ENCODE data around the gene LENG1. TPM values are rescaled to one million over a fixed set of nuclear protein-coding genes. Genes with fewer than 3 reads are reported as not detected.

Gene LENG1
- total and polyA plus RNA-seq, 10 donors = 7.4 to 14.6 (median 9.0) TPM

DNA sequence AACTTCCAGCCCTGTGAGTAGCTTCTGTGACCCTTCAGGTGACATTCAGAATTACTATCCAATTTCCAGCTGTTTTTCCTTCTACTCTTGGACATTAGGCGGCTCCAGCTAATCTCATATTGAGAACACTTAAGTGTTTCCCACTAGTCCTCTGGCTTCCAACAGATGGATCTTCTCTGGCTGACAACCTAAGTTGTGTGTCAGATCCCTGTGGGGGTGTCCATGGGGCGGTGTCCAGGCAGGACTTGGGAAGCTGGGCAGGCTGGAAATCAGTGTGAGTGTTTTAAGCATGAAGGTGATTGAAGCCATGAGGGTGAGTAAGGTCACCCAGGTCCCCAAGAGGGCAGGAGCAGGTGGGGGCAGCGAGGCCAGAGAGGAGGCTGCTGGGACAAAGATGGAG lies 11.8 kb downstream of the LENG1 start:
- no peak overlapping the region for H3K4me3 ChIP-seq
- no peaks in the 10 kb centered on the region for H3K9me3 ChIP-seq
- intact Hi-C loops (cut with DNase I; ENCODE audit: low total_unique reads) = no loop called here
- DNase-seq = no peak
- no peaks in the 10 kb centered on the region for H3K27me3 ChIP-seq (replicated peaks in 1 of 7)
- 69 to 92% (median 85%) methylated on average over 3 of the region's 3 CpGs for whole genome bisulfite sequencing, 5 donors
- peaks cover 10 to 100% (median 100%) of the 10 kb centered on the region in 6 donors for H3K36me3 ChIP-seq
- peak overlapping the region in 6 of 8 donors; percentile 20 to 67 (median 44) for H3K27ac ChIP-seq
- peaks cover 0 to 37% (median 6%) of the 10 kb centered on the region in 6 donors for H3K4me1 ChIP-seq
- TF ChIP-seq, protein P1, sequence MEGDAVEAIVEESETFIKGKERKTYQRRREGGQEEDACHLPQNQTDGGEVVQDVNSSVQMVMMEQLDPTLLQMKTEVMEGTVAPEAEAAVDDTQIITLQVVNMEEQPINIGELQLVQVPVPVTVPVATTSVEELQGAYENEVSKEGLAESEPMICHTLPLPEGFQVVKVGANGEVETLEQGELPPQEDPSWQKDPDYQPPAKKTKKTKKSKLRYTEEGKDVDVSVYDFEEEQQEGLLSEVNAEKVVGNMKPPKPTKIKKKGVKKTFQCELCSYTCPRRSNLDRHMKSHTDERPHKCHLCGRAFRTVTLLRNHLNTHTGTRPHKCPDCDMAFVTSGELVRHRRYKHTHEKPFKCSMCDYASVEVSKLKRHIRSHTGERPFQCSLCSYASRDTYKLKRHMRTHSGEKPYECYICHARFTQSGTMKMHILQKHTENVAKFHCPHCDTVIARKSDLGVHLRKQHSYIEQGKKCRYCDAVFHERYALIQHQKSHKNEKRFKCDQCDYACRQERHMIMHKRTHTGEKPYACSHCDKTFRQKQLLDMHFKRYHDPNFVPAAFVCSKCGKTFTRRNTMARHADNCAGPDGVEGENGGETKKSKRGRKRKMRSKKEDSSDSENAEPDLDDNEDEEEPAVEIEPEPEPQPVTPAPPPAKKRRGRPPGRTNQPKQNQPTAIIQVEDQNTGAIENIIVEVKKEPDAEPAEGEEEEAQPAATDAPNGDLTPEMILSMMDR (IDR thresholded peaks at IDR 0.05 in 8 of 11, conservative IDR thresholded peaks at IDR 0.05 in 3 of 11) = peak in 1 of 11 experiments; percentile 6
- TF ChIP-seq POLR2AphosphoS5 (IDR thresholded peaks at IDR 0.05) (peak in 1 of 3 donors; percentile 27), POLR2A (IDR thresholded peaks at IDR 0.05) (no peak)

DNA sequence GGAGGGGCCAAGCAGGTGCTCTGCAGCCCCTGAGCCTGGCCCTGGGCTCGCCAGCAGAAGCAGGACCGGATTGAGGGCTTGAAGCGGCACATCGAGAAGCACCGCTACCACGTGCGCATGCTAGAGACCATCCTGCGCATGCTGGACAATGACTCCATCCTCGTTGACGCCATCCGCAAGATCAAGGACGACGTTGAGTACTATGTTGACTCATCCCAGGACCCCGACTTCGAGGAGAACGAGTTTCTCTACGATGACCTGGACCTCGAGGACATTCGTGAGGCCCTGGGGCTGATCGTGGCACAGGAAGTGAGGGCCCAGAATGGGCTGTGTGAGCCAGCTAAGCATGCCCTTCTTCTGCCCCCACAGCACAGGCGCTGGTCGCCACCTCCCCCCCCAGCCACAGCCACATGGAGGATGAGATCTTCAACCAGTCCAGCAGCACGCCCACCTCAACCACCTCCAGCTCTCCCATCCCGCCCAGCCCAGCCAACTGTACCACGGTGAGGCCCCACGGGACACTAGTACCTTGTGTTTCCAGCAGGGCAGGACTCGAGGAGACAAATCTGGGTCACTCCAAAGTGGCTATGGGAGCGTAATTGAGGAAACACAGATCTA lies 13.9 kb downstream of the LENG1 start:
- H3K36me3 ChIP-seq = peaks cover 8 to 100% (median 83%) of the 10 kb centered on the region in 6 donors
- intact Hi-C loops (cut with DNase I; ENCODE audit: low total_unique reads) = no loop called here
- H3K27me3 ChIP-seq (replicated peaks in 1 of 7) = no peaks in the 10 kb centered on the region
- peaks cover 0 to 52% (median 17%) of the 10 kb centered on the region in 6 donors for H3K4me1 ChIP-seq
- TF ChIP-seq POLR2AphosphoS5 (IDR thresholded peaks at IDR 0.05) (peak in 2 of 3 donors; percentile 25 to 38), POLR2A (IDR thresholded peaks at IDR 0.05) (no peak)
- TF ChIP-seq, protein P1 (IDR thresholded peaks at IDR 0.05 in 8 of 11, conservative IDR thresholded peaks at IDR 0.05 in 3 of 11) = no peak
- DNase-seq = no peak
- no peak overlapping the region for H3K27ac ChIP-seq
- WGBS, 5 donors = 88 to 94% (median 91%) methylated on average over 21 to 28 of the region's 28 CpGs
- no peak overlapping the region for H3K4me3 ChIP-seq
- H3K9me3 ChIP-seq = no peaks in the 10 kb centered on the region

DNA sequence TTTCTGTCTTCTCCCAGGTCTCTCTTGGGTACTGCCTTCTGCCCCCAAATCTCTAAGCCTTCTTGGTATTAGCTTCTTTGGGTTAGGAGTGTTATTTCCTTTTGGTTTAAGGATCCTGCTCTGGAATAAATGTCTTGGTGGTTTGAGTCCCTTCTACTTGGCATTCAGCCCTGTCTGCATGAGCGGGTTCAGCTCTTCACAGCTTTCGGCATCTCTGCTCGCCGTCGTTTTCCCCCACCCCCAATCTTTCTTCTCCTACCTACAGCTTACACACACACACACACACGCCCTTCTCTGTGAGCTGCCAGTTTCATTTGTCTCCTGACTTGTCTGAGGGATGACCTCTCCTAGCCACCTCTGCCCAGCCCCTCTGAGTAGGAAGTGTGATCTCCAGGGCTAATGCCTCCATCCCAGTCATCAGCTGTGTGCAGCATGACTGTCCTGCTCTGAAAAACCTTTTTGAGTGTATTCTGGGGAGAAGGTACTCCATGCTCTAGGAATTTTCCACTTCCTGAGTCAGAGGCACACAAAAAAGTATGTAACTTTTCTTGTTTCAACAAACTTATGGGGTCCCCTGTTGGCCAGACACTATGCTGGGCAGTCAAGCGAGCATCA lies 17.2 kb downstream of the LENG1 start:
- intact Hi-C loops (cut with DNase I; ENCODE audit: low total_unique reads) = no loop called here
- WGBS, 5 donors = 79 to 94% (median 86%) methylated on average over 7 of the region's 7 CpGs
- Histone ChIP-seq H3K4me3 (no peak overlapping the region), H3K36me3 (peaks cover 8 to 85% (median 55%) of the 10 kb centered on the region in 6 donors), H3K9me3 (no peaks in the 10 kb centered on the region), H3K4me1 (peaks cover 16 to 55% (median 42%) of the 10 kb centered on the region in 6 donors), H3K27ac (no peak overlapping the region), H3K27me3 (replicated peaks in 1 of 7) (no peaks in the 10 kb centered on the region)
- no peak for DNase-seq
- no peak for TF ChIP-seq POLR2A (IDR thresholded peaks at IDR 0.05)
- no peak for TF ChIP-seq POLR2AphosphoS5 (IDR thresholded peaks at IDR 0.05)
- TF ChIP-seq, protein P1 (IDR thresholded peaks at IDR 0.05 in 8 of 11, conservative IDR thresholded peaks at IDR 0.05 in 3 of 11) = no peak

DNA sequence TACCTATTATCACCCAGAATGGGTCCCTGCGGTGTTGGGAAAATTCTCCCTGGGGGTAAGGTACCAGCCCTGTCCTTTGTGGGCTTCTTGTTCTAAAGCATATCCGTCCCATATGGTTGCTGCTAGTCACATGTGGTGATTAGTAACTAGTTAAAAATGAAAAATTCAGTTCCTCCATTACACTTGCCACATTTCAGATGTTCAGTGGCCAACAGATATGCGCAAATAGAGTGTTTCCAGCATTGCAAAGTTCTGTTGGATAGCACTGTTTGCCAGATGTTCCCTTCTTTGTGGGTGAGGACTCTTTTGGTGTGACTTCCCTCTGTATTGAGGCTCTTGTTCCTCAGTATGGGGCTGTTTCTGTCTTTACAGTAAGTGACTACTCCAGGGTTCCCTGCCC lies 18.2 kb downstream of the LENG1 start:
- no peak for DNase-seq
- Histone ChIP-seq H3K4me1 (peaks cover 19 to 52% (median 42%) of the 10 kb centered on the region in 6 donors), H3K4me3 (no peak overlapping the region), H3K36me3 (peaks cover 8 to 76% (median 46%) of the 10 kb centered on the region in 6 donors), H3K27me3 (replicated peaks in 1 of 7) (no peaks in the 10 kb centered on the region), H3K27ac (no peak overlapping the region), H3K9me3 (no peaks in the 10 kb centered on the region)
- WGBS, 5 donors = 85 to 94% (median 90%) methylated on average over 3 of the region's 3 CpGs
- TF ChIP-seq, protein P1 (IDR thresholded peaks at IDR 0.05 in 8 of 11, conservative IDR thresholded peaks at IDR 0.05 in 3 of 11) = no peak
- TF ChIP-seq POLR2AphosphoS5 (IDR thresholded peaks at IDR 0.05) (no peak), POLR2A (IDR thresholded peaks at IDR 0.05) (no peak)
- intact Hi-C loops (cut with DNase I; ENCODE audit: low total_unique reads) = no loop called here

All from spleen (tissue), 11 donors.